Lower leg skin (tissue), 4 donors: ENCODE data around the gene CDC20. TPM values are rescaled to one million over a fixed set of nuclear protein-coding genes. Genes with fewer than 3 reads are reported as not detected.

Source experiments
- DNase-seq, 2 donors: peaks; one replicate each; pipeline ENCODE4 v3.0.0-alpha.2; 2019; ENCODE audit warnings: low spot score in 2 of 2
- H3K4me3 ChIP-seq: fragments of 200-600 bp; sonication (generic); 2 replicates; pipeline ENCODE4 v1.5.1; 2017; ENCODE audit warnings: mild to moderate bottlenecking, low read depth; ENCODE audit not compliant: poor library complexity, severe bottlenecking
- CTCF ChIP-seq, 3 donors: fragments of 450-650 bp; IDR thresholded peaks; one replicate each; pipeline ENCODE4 v1.5.1; 2016; ENCODE audit warnings: antibody characterized with exemption in 3 of 3, mild to moderate bottlenecking in 3 of 3, moderate library complexity in 2 of 3
- POLR2A ChIP-seq, 2 donors: fragments of 450-650 bp; IDR thresholded peaks; one replicate each; pipeline ENCODE4 v1.6.1; 2016 to 2017; ENCODE audit warnings: antibody characterized with exemption in 2 of 2, mild to moderate bottlenecking in 1 of 2, moderate library complexity in 1 of 2
- WGBS, 2 donors: methylation state at CpG; one replicate each; pipeline ENCODE4 v1.1.5; 2018; 5-methylcytosine and 5-hydroxymethylcytosine counted together
- intact Hi-C: fragments of 100-400 bp; cut with DNase I; formaldehyde crosslinking; loops from one replicate; pipeline ENCODE4 v1.15.0; 2023; ENCODE audit warnings: low total_unique reads
- total RNA-seq, 4 donors: library from RNA; depleted of rRNA; stranded (reverse); fragments of >200 nt; gene quantifications; one replicate each; pipeline ENCODE4 v1.1.0, GENCODE V29; 2016

The CDC20 gene
- total RNA-seq, 4 donors from 2014 or later: 2.7 to 12.1 (median 6.5) TPM

GRCh38 chr1:43313771-43314170 lies 45.0 kb upstream of the CDC20 start:
- intact Hi-C loops: no loop called here
- no peak for TF ChIP-seq CTCF (IDR thresholded peaks at IDR 0.05)
- no peak for TF ChIP-seq POLR2A (IDR thresholded peaks at IDR 0.05)
- DNase-seq: no peak
- no peak overlapping the region for H3K4me3 ChIP-seq
- 79 to 88% methylated on average over 10 of the region's 10 CpGs for WGBS, 2 donors

- 91 to 97% methylated on average over 5 of the region's 5 CpGs for WGBS, 2 donors
- intact Hi-C loops: no loop called here
- H3K4me3 ChIP-seq: no peak overlapping the region
- TF ChIP-seq CTCF (IDR thresholded peaks at IDR 0.05) (no peak), POLR2A (IDR thresholded peaks at IDR 0.05) (no peak)
- DNase-seq: no peak
These were observed 44.5 kb upstream of the CDC20 start for GRCh38 chr1:43314233-43314632.

GRCh38 chr1:43315481-43315880 lies 43.3 kb upstream of the CDC20 start:
- TF ChIP-seq POLR2A (IDR thresholded peaks at IDR 0.05) (no peak), CTCF (IDR thresholded peaks at IDR 0.05) (no peak)
- intact Hi-C loops: no loop called here
- DNase-seq: no peak
- WGBS, 2 donors: 84 to 89% methylated on average over 3 of the region's 3 CpGs
- no peak overlapping the region for H3K4me3 ChIP-seq

GRCh38 chr1:43315963-43316737 lies 42.6 kb upstream of the CDC20 start:
- intact Hi-C loops: no loop called here
- 90 to 91% methylated on average over 10 of the region's 10 CpGs for WGBS, 2 donors
- no peak for DNase-seq
- no peak for TF ChIP-seq POLR2A (IDR thresholded peaks at IDR 0.05)
- no peak for TF ChIP-seq CTCF (IDR thresholded peaks at IDR 0.05)
- no peak overlapping the region for H3K4me3 ChIP-seq

- no peak for DNase-seq
- TF ChIP-seq CTCF (IDR thresholded peaks at IDR 0.05): no peak
- TF ChIP-seq POLR2A (IDR thresholded peaks at IDR 0.05): no peak
- 86 to 92% methylated on average over 16 of the region's 16 CpGs for WGBS, 2 donors
- H3K4me3 ChIP-seq: no peak overlapping the region
- intact Hi-C loops: no loop called here
These were observed 41.9 kb upstream of the CDC20 start for GRCh38 chr1:43316738-43317520.
